ENCODE measurements around the gene MKRN3.

DNA sequence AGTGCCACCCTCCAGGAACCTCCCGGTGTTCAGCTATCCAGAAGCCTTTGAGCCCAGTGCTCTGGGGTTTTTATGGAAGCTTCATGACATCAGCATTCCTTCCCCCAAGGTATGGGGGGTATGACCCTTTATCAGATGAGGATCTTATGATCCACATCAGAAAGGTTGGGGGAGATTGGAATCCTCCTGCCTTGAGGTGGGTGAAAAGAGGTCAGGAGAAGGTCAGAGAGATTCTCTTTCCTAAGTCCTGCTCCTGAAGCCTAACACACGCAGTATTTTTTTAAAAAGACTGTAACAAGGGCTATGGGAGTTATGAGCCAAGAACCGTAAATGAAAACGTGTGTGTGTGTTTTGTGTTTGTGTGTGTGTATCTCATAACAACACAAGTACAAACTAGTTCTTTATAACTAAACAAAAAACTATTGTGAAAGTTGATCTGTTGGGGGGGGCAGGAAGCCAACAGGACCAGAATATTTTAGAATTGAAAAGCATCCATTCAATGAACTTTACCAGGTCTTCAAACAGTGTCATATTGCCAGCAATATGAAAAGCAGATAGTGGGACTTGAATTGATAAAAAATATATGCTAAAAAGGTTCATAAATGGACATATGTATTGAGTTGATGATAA is 13.2 kb downstream of the MKRN3 start:
- TF ChIP-seq CTCF (conservative IDR thresholded peaks at IDR 0.05; ENCODE audit: low read depth in 2 of 2) (no peak), POLR2AphosphoS5 (IDR thresholded peaks at IDR 0.05; ENCODE audit: low read depth) (no peak), JUNB (IDR thresholded peaks at IDR 0.05; ENCODE audit: unreplicated experiment) (no peak), EZH2phosphoT487 (IDR thresholded peaks at IDR 0.05; ENCODE audit: unreplicated experiment) (no peak), NANOG (IDR thresholded peaks at IDR 0.05; ENCODE audit: borderline replicate concordance) (no peak), ZNF114 (CRISPR knock-in tag; IDR thresholded peaks at IDR 0.05) (no peak), EZH2 (IDR thresholded peaks at IDR 0.05; ENCODE audit: low read depth, unreplicated experiment) (no peak)
- TF ChIP-seq, protein P1, sequence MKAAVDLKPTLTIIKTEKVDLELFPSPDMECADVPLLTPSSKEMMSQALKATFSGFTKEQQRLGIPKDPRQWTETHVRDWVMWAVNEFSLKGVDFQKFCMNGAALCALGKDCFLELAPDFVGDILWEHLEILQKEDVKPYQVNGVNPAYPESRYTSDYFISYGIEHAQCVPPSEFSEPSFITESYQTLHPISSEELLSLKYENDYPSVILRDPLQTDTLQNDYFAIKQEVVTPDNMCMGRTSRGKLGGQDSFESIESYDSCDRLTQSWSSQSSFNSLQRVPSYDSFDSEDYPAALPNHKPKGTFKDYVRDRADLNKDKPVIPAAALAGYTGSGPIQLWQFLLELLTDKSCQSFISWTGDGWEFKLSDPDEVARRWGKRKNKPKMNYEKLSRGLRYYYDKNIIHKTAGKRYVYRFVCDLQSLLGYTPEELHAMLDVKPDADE (IDR thresholded peaks at IDR 0.05): no peak
- TF ChIP-seq, protein P2, sequence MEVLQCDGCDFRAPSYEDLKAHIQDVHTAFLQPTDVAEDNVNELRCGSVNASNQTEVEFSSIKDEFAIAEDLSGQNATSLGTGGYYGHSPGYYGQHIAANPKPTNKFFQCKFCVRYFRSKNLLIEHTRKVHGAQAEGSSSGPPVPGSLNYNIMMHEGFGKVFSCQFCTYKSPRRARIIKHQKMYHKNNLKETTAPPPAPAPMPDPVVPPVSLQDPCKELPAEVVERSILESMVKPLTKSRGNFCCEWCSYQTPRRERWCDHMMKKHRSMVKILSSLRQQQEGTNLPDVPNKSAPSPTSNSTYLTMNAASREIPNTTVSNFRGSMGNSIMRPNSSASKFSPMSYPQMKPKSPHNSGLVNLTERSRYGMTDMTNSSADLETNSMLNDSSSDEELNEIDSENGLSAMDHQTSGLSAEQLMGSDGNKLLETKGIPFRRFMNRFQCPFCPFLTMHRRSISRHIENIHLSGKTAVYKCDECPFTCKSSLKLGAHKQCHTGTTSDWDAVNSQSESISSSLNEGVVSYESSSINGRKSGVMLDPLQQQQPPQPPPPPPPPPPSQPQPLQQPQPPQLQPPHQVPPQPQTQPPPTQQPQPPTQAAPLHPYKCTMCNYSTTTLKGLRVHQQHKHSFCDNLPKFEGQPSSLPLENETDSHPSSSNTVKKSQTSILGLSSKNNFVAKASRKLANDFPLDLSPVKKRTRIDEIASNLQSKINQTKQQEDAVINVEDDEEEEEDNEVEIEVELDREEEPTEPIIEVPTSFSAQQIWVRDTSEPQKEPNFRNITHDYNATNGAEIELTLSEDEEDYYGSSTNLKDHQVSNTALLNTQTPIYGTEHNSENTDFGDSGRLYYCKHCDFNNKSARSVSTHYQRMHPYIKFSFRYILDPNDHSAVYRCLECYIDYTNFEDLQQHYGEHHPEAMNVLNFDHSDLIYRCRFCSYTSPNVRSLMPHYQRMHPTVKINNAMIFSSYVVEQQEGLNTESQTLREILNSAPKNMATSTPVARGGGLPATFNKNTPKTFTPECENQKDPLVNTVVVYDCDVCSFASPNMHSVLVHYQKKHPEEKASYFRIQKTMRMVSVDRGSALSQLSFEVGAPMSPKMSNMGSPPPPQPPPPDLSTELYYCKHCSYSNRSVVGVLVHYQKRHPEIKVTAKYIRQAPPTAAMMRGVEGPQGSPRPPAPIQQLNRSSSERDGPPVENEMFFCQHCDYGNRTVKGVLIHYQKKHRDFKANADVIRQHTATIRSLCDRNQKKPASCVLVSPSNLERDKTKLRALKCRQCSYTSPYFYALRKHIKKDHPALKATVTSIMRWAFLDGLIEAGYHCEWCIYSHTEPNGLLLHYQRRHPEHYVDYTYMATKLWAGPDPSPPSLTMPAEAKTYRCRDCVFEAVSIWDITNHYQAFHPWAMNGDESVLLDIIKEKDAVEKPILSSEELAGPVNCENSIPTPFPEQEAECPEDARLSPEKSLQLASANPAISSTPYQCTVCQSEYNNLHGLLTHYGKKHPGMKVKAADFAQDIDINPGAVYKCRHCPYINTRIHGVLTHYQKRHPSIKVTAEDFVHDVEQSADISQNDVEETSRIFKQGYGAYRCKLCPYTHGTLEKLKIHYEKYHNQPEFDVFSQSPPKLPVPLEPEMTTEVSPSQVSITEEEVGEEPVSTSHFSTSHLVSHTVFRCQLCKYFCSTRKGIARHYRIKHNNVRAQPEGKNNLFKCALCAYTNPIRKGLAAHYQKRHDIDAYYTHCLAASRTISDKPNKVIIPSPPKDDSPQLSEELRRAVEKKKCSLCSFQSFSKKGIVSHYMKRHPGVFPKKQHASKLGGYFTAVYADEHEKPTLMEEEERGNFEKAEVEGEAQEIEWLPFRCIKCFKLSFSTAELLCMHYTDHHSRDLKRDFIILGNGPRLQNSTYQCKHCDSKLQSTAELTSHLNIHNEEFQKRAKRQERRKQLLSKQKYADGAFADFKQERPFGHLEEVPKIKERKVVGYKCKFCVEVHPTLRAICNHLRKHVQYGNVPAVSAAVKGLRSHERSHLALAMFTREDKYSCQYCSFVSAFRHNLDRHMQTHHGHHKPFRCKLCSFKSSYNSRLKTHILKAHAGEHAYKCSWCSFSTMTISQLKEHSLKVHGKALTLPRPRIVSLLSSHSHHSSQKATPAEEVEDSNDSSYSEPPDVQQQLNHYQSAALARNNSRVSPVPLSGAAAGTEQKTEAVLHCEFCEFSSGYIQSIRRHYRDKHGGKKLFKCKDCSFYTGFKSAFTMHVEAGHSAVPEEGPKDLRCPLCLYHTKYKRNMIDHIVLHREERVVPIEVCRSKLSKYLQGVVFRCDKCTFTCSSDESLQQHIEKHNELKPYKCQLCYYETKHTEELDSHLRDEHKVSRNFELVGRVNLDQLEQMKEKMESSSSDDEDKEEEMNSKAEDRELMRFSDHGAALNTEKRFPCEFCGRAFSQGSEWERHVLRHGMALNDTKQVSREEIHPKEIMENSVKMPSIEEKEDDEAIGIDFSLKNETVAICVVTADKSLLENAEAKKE (CRISPR knock-in tag; IDR thresholded peaks at IDR 0.05): no peak
